GM21723 (cell line): ENCODE measurements around the gene USP3.

ENCODE experiments used
- ATAC-seq: cut with Tn5 transposase; IDR thresholded peaks from one replicate; pipeline ENCODE4 v1.9.1; 2021; ENCODE audit warnings: mild to moderate bottlenecking, moderate library complexity; ENCODE audit not compliant: unreplicated experiment

Gene USP3

DNA sequence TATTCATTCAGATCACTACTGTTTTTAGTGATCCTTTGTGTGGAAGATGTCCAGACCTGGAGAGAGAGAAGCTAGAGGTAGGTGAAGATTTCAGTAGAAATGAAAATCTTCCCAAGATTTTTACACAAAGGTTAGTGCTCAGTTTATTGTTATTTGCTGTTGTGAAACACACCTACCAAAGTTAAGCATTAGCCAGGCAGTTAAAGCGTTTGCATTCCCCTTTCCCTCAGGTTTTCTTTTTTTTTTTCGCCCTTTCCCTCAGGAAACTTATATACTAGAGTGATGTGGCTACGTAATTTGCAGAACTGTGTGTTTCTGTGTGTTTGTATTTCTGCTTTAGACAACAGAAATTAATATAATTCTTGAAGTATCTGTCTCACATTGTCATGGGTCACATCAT is 34.5 kb downstream of the USP3 start:
- ATAC-seq = no peak

DNA sequence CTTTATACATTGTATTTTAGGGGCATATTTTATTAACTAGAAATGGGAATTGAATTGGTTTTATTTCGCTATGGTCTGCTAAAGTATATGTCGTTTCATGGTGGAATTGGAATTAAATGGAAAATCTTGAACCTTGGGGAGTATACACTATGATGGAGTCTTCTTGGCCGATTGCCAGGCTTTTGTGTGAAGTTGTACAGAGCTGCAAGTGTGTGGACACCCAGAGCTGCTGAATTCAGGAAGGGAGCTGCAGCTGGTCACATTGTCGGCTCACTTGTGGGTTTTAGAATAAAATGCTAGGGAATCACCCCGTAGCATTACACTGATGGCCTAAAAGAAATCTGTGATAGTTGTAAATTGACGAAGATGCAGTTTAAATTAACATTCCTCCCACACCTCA is 35.1 kb downstream of the USP3 start:
- ATAC-seq = no peak

DNA sequence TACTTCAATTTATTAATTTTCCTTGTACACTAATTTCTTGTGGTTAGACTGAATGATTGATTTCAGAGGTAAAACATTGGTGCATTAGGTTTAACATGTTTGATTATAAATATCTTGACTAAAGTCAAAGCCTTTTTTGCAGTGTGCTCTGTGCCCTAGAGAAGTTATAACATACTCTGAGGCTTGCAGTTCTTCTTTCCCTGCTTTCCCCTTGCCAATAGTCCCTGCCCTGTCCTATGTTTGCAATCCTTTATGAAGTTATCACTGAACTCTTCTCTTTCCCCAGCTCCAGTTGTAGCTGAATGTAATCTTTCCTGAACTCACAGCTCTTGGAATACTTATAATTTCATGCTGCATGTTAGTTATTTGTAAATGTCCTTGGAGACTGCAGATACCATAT is 35.6 kb downstream of the USP3 start:
- ATAC-seq = no peak

DNA sequence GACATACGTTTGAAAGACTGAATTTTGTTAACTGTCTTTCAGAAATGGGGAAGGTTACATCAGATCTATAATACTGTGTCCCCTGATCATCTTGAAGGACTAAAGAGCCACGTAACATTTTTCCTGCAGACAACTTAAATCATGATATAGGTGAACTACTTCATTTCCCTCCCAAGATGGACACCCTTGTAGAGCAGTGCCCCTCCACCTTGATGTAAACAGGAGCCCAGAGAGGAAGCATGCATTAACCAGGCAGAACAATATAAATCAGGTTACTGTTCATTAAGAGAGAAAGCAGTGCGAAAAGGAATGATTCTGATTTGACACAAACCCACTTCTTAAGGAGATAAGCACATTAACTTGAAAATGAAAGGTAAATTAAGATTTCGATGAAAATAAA is 36.1 kb downstream of the USP3 start:
- ATAC-seq = no peak

DNA sequence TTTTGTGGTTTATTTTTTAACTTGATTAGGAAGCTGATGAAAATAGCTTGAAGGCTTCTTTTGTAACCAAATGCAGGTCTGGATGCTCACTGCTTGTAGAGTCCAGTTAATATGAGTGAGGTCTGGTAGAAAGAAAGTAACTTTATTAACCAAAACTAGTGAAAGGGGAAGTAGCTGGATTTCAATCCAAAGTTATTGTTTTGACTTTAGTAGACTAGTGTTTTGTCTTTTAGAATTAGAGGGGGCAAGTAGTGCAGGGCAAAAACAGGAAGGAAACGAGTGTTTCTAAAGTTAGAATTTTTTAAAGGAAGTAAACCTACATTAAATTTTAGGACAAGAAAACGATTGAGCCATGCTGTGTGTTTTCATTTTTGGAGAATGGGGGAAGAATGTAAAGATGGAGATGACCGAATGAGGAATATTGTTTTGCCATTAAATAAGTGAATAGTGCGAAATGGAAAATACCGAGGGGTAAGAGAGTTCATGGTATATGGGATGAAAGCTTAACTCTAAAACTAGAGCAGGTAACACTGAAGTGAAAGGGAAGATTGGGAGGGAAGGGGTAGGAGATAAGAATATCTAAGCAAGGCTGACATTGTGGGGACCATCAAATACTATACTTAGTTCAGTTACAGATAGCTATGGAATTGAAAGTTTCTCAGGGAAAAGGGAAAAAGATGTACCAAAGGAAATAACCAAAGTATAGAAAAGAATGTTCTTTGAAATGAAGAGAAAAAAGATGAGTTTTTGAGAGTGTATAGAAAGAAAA is 40.0 kb downstream of the USP3 start:
- no peak for ATAC-seq

DNA sequence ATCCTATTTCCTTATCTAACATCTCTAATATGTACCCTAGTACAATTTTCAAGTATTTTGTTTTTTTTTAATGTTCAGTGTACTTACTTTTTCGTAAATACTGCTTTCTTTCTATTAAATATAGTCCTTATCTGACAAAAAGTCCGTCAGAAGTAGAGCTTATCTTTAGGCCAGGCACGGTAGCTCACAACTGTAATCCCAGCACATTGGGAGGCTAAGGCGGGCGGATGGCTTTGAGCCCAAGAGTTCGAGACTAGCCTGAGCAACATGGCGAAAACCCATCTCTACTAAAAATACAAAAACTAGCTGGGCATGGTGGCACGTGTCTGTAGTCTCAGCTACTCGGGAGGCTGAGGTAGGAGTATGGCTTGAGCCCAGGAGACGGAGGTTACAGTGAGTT is 41.1 kb downstream of the USP3 start:
- no peak for ATAC-seq

DNA sequence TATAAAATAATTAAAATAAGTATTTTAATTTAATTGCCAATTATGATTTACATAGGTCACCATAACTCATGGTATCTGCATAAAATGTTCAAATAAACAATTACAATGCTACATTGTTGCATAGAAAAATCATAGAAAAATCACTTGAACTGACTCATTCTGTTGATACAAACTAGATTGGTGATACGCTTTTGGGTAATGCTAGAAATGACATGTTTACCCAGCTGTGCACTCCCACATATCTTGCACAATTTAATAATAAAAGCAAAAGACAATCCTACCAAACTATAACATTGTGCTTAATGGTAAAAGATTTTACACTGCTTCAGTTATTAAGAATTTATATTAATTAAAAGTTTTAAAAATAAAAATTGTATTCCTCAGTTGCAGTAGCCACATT is 47.0 kb downstream of the USP3 start:
- no peak for ATAC-seq

DNA sequence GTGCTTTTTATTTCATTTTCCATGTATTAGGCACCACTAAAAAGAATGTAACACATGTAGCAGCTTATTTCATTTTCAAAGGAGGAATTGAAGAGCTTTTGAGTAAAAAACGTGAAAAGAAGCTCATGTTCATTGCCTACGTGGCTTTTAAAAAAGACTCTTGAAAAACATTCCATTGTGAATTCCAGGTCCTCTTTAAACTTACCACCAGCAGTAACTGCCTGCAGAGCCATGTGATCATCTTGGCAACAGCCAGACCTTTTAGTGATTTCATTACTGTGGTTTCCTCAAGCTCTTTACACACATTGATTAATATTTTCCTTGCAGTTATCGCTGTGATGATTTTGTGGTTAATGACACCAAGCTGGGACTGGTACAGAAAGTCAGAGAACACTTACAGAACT is 49.0 kb downstream of the USP3 start:
- ATAC-seq = no peak

DNA sequence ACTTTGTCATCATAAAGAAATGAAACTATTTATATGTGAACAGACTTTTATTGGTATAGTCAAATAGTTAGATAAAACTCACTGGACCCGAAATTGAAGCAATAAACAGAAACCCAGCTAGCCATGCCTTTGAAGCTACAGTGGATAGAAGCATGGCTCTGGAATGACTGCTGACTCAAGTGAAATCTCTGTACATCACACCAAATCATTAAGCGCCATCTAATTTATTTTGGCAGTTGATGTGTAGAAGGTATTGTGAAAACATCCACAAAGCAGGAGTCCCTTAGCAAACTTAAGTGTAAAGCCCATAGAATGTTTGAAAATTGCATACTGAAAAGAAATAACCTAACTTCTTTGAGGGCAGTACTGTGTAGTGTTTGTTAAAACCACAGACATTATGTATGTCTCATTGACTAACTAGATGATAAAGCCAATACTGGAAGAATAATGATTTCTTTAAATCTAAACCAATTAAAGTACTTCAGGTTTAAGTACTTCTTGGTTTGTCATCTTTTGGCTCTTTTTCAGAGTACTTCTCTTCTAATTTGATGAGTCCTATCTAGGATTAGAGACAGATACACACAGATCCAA is 50.0 kb downstream of the USP3 start:
- ATAC-seq = no peak

DNA sequence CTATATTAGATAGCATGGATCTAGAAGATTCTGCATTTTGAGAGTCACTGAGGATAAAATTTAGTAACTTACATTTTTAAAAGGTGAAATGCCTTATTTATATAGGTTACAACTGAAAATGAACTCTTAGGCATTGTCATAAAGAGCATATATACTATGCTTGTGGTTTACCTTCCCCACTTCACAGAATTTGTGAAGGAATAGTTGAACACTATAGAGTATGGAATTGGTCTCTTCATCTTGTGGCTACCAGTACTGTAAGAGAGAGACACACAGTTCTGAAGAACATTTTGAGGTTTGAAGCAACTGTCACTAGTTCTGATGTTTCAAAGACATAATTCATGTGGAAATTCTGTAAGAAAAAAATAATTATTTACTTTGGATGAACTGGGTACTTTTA is 51.1 kb downstream of the USP3 start:
- no peak for ATAC-seq

DNA sequence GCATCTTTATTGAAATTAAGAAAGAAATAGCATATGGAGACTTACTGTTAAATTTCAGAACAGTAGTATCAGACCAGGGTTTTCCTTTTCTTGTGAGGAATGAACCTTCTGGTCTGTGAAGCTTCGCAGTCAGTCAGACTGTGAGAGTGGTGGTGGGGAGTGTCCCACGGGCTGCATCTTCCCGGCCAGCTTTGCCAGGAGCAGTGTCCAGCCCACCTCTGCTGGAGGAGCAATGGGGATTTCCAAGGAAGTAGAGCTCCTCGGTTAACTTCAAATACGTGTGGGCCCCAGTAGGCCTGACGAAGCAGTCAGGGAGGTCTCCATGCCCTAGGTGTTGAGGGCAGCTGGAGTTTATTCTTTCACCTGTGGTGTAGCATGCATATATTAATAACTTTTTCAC is 51.9 kb downstream of the USP3 start:
- no peak for ATAC-seq

DNA sequence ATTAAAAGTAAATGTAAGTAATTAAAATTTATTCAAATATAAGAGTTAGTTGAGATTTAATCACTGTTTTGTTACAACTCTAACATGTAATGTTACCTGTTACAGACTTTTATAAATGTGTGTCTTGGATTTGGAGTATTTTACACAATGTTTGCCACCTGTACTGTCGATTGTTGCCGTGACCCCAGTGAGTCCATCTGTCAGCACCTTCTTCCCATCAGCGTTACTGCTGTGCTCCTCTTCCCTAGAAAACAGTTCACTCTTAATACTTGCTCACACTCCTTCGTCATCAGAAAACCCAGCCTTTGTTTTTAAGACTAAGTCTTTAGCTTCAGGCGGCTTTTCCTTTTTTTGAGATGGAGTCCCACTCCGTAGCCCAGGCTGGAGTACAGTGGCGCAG is 52.3 kb downstream of the USP3 start:
- ATAC-seq = no peak

DNA sequence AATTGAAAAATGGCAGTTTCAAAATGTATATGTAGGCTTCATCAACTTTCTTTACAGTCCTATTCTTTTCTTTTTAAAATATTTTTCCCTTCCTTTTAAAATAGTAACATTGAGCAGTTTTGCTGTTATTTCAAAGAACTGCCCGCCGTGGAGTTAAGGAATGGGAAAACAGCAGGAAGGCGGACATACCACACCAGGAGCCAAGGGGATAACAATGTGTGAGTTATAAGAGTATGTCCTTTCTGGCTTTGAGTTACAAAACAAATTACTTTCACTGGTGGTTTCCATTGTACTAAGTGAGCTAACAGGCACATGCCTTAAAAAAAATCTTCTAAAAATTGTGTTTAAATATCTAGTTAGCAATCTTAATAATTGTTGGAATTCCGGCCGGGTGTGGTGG is 55.4 kb downstream of the USP3 start:
- no peak for ATAC-seq

DNA sequence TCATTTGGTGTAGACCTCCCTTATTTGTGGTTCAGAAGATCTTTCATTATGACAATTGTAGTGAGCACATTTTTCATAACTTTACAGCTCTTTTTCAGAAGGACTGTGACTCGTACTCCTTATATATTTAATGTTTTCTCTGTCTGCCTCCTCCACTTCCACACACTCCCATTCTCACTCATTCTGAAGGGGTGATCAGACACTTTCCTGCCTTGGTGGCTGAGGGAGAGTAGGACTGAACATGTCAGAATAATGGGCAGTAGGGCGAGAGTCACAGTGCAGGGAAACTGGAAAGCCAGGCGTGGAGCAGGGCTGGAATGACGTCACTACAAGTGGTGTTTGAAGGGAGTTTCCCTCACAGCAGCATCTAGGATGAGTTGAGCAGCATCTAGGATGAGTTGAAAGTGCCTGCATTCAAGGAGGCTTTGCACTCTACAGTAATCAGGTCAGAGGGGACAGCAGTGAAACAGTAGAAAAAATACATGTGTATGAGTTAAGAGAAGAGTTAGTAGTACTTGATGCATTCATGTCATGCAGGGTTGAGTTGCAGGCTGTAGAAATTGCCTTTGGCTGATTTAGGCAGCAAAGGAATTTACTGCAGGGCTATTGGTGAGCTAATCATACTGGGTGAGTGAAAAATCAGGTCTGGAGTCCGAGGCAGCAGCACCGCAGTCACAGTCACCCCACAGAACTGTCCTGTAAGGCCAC is 56.5 kb downstream of the USP3 start:
- ATAC-seq = no peak

DNA sequence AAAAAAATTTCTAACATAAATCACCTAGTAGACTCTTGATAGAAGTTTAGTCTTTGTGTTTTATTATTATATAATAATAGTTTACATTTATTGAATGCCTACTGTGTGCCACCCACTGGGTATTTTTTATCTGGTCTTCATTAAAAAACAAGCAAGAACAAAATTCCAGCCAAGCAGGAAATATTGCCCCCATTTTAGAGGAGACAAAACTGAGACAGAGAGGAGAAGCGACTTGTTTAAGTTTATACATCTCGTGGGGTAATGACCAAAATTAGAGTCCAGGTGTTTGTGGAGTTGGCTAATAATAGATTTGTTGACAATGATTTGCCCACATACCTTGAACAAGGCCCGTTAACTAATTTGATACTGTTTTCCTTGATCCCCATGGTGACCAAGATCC is 59.7 kb downstream of the USP3 start:
- no peak for ATAC-seq

DNA sequence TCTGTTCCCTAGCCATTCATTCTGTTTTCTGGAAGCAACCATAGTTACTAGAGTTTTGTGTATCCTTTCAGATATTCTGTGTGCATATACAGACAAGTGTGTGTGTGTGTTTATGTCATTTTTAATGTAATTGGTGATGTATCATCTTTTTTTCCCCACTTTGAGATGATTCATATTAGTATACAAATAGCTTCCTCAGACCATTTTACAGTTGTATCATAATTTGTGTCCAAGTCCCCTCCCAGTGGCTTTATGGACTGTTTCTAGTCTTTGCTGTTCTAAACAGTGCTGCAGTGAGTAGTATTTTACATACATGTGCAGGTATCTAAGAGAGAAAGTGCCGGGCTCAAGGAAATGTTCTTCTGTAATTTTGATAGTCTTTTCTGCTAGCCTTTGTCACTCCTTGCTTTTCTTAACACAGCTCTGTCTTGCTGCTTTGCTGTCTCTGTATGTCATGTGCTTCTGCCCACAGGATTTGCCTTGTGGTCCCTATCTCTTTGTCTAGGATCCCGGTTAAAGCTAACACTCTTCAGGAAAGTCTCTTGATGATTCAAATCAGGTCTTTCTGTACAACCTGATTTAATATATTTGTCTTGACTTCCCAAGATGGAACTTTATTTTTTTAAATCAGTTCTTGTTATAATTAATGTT is 61.3 kb downstream of the USP3 start:
- ATAC-seq = no peak

DNA sequence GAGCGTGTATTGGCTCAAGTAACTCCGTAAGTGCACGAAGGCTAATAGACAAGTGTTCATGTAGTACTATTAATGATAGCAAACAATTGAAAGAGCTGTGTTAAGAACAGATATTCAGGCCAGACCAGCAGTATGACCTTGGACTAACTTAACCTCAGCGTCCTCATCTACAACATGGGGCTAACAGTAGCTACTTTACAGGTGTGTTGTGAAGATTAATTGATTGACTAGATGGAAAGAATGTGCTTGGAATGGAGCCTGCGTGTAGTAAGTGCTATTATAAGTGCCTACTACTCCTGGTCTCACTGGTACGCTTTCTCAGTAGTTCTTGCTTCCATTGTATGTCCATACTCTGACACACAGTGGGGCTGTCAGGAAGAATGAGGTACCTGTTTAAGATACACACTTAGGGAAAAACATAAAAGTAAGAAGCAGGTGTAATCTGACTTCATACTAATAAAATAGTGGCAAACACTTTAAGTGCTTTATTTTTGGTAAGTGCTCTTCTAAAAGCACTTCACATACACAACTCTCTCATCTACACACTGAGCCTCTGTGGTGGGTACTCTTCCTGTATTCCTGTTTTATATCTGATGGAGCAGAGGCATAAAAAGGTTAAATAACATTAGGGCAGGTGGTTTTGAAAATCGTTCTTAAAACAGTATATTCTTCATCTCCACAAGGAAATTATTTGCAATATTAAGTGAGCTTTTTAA is 68.5 kb downstream of the USP3 start:
- no peak for ATAC-seq

DNA sequence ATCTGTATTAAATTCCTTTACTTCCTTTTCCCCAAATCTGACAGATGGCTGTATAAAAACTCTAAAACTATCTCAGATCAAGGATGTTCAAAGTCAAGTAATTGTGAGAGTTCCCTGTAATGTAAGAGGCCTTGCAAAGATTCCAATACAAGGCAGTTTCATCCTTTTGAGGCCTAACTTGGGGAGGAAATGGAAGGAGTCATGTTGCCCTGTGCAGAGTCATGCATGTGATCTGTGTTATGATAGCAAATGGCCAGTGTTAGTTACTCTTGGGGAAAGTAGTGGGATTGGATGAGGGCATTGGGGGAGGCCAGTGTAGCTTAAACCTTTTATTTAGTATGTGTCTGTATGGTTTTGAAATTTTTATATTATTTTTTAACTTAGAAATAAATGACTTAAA is 69.1 kb downstream of the USP3 start:
- no peak for ATAC-seq

DNA sequence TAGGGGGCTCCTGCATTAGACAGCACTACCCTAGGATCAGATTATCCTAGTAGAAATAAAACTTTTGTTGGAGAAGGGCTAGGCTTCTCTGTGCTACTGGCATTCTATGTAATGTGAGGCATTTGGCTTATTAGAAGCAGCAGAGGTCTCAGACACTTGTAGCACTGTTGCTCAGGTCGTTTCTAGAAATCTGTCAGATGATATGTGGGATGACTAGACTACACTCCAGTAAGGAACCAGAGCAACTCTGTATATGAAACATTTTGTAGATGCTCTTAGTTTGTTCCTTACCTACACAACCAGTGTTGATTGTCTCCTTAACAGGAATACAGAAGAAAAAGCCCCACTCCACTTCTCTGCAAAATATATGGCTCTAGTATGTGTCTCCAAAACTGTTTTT is 70.9 kb downstream of the USP3 start:
- no peak for ATAC-seq

DNA sequence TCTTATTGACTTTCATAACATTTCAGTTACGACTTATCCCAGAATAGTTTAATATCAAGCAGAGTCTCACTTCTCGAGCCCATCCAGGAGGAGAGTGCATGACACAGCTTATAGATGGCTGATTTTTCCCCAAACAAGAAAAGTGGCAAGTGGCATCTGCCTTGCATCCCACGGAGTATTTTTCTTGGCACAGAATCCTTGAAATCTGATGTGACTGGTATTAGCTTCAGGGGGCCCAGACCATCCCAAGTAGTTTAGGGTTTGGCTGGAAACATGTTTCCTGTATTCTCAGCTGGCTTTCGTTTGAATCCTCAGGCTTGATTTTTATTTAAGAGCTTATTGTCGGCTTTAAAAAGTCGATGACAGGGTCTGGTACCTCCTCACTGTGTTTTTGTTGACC is 72.0 kb downstream of the USP3 start:
- ATAC-seq = no peak

DNA sequence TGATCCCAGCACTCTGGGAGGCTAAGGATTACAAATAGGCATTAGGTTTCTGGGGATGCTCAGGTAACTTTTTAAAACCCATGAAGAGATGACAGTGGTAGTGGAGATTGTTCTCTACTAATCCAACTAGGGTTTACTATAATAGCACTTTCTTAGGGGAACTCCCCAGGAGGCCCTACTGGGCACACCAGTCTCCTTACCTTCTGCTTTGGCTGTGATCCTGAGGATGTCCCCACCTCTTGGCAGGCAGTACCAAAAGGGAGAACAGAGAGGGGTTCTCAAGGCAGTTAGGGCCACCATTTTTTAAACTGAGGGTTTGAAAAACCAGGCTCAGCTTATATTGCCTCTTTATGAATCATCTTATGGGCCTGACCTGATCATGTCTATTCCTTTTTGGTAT is 77.8 kb downstream of the USP3 start:
- ATAC-seq = no peak
